IPS-20b (cell line): ENCODE data around the gene ATXN1.

Experiments used
- H3K27ac ChIP-seq: one replicate; pipeline ENCODE4 v1.5.1; 2013; ENCODE audit warnings: low read length
- H3K27me3 ChIP-seq: 2 replicates; pipeline ENCODE4 v1.6.1; 2013; ENCODE audit warnings: mild to moderate bottlenecking, low read length, inconsistent platforms; ENCODE audit not compliant: insufficient read depth
- H3K36me3 ChIP-seq: 2 replicates; pipeline ENCODE4 v1.6.1; 2013; ENCODE audit warnings: low read depth, mild to moderate bottlenecking, inconsistent platforms, low read length, moderate library complexity; ENCODE audit not compliant: insufficient read depth
- H3K4me1 ChIP-seq: 2 replicates; pipeline ENCODE4 v1.6.1; 2013; ENCODE audit warnings: mild to moderate bottlenecking, control low read depth, inconsistent platforms, low read length, moderate library complexity; ENCODE audit not compliant: insufficient read depth
- H3K4me3 ChIP-seq: 2 replicates; pipeline ENCODE4 v1.5.1; 2013; ENCODE audit warnings: mild to moderate bottlenecking, low read length, inconsistent platforms
- H3K9ac ChIP-seq: 2 replicates; pipeline ENCODE4 v1.6.1; 2013; ENCODE audit warnings: low read depth, mild to moderate bottlenecking, inconsistent platforms, low read length, moderate library complexity
- H3K9me3 ChIP-seq: 2 replicates; pipeline ENCODE4 v1.6.1; 2013; ENCODE audit warnings: mild to moderate bottlenecking, low read depth, low read length, inconsistent platforms; ENCODE audit not compliant: insufficient read depth

Gene ATXN1

DNA sequence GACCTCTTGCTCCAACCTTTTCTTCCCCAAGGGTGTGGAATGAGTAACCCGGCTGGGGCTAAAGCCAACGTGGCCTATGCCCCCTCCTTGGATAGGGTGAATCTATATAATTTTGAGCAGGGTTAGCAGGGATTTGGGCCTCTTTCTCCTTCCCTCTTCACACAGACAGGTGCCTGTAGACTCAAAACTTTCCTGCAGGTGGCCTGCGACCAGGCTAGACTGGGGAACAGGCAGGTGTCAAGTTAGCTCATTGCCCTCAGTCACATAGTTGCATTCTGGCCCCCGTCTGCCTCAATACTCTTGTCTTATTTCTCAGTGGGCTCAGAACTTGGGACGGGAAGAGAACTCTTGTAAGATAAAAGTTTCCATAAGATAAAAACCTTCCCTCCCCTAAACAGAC lies 243.0 kb downstream of the ATXN1 start:
- Histone ChIP-seq H3K9me3 (no peaks in the 10 kb centered on the region), H3K27ac (no peak overlapping the region), H3K4me1 (peaks cover 12% of the 10 kb centered on the region; the same call in 1 of the 2 replicates), H3K9ac (no peak overlapping the region), H3K36me3 (no peaks in the 10 kb centered on the region), H3K4me3 (no peak overlapping the region), H3K27me3 (no peaks in the 10 kb centered on the region)

DNA sequence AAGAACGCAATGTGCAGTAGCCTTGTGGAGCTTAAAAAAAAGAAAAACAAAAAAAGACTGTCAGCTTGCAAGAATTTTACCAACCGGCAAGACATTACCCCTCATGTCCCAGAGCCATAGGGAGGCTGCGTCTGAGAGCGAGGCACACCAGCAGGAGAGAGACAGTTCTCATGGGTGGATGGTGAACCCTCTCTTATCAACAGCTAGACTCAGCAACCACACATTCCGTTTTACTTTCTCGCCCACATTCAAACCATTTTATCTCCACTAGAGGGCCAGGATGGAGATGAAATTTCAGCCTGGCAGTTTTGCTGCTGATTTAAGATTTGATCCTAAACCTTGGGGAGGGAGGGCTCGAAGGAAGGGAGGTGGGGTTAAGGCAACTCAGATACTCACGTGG lies 247.0 kb downstream of the ATXN1 start:
- Histone ChIP-seq H3K4me1 (peaks cover 7% of the 10 kb centered on the region), H3K9ac (no peak overlapping the region), H3K27ac (no peak overlapping the region), H3K36me3 (no peaks in the 10 kb centered on the region), H3K9me3 (no peaks in the 10 kb centered on the region), H3K27me3 (no peaks in the 10 kb centered on the region), H3K4me3 (no peak overlapping the region)

GRCh38 chr6:16512544-16513290 lies 248.5 kb downstream of the ATXN1 start:
- Histone ChIP-seq H3K27ac (no peak overlapping the region), H3K9ac (no peak overlapping the region), H3K36me3 (no peaks in the 10 kb centered on the region), H3K4me1 (peaks cover 7% of the 10 kb centered on the region; the same call in 1 of the 2 replicates), H3K9me3 (no peaks in the 10 kb centered on the region), H3K4me3 (no peak overlapping the region), H3K27me3 (no peaks in the 10 kb centered on the region)

DNA sequence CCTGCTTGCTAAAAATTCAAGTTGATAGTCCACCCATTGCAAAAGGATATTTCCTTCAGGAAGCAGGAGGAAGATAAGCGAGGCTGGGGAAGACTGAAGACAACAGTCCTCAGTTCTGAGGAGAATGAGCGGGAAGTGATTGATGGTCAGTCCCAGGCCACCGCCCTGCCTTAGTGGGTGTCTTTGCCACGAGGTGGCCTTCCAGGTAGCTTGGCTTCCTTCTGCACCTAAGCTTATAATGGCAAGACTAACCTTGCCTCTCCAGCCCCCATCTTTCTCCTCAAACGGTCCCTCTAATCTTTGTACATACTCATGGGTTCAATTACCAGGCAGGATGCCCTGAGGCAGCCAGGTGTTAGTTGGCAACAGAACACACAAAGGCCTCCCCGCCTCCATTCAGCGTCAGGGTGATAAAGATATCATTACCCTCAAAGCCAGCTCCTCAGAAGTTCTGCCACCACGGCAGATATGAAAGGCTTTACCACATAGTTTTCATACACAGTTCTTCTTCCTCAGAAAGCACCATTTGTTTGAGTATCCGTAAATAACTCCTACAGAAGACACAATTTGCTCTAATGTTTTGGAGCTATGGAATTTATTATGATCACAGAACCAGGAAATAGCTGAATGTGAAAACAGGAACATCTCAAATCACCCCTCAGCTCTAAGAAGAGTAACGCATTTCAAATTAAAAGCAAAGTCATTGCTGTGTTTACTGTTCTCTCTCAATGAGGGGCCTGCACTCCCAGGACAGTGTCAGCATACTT lies 249.4 kb downstream of the ATXN1 start:
- H3K4me1 ChIP-seq = peaks cover 7% of the 10 kb centered on the region; the same call in 1 of the 2 replicates
- H3K4me3 ChIP-seq = no peak overlapping the region
- no peaks in the 10 kb centered on the region for H3K9me3 ChIP-seq
- H3K27me3 ChIP-seq = no peaks in the 10 kb centered on the region
- no peak overlapping the region for H3K27ac ChIP-seq
- no peak overlapping the region for H3K9ac ChIP-seq
- H3K36me3 ChIP-seq = no peaks in the 10 kb centered on the region

DNA sequence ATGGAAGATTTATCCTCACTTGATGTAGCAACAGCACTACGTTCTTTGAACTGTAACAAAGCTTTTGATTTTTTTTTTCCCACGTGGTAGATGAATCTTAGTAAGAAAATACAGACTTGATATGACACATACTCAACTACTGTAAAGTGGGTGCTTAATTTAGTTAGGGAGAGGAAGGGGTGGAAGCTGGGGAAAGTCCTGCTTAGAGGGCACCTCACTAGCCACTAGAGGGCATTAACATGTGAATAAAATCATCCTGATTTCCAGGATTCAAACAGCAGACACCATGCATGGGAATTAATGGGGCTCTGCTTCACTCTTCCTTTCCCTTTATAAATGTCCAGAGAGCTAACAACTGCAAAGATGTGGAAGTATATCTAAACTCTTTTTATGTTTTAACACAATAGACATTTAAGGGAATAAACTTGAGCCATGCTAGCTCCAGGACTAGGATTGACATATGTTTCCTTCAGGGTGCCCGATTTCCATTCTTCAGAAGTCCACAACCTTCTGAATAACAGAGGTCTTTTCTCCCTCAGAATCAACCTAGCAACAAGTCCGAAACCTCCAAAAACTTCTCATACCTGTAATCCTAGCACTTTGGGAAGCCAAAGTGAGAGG lies 250.1 kb downstream of the ATXN1 start:
- Histone ChIP-seq H3K27ac (no peak overlapping the region), H3K4me3 (no peak overlapping the region), H3K27me3 (no peaks in the 10 kb centered on the region), H3K36me3 (no peaks in the 10 kb centered on the region), H3K9ac (no peak overlapping the region), H3K4me1 (peaks cover 7% of the 10 kb centered on the region; the same call in 1 of the 2 replicates), H3K9me3 (no peaks in the 10 kb centered on the region)

DNA sequence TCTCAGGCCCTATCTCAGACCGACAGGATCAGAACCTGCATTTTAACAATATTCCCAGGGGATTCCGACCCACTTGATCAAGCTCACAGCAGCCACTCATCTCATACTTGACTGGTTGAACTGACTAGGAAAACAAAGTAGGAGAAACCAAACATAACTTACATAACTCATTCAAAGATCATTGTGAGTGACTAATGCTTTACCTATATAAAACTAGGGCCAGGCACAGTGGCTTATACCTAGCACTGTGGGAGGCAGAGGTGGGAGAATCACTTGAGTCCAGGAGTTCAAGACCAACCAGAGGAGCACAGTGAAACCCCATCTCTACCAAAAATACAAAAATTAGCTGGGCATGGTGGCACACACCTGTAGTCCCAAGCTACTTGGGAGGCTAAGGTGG lies 251.0 kb downstream of the ATXN1 start:
- H3K4me1 ChIP-seq = peaks cover 7% of the 10 kb centered on the region; the same call in 1 of the 2 replicates
- no peak overlapping the region for H3K4me3 ChIP-seq
- H3K27me3 ChIP-seq = no peaks in the 10 kb centered on the region
- no peak overlapping the region for H3K9ac ChIP-seq
- no peak overlapping the region for H3K27ac ChIP-seq
- H3K9me3 ChIP-seq = no peaks in the 10 kb centered on the region
- H3K36me3 ChIP-seq = no peaks in the 10 kb centered on the region

GRCh38 chr6:16508959-16509358 lies 252.3 kb downstream of the ATXN1 start:
- no peaks in the 10 kb centered on the region for H3K27me3 ChIP-seq
- H3K36me3 ChIP-seq = no peaks in the 10 kb centered on the region
- H3K4me3 ChIP-seq = no peak overlapping the region
- no peak overlapping the region for H3K9ac ChIP-seq
- no peak overlapping the region for H3K27ac ChIP-seq
- no peaks in the 10 kb centered on the region for H3K9me3 ChIP-seq
- peaks cover 7% of the 10 kb centered on the region; the same call in 1 of the 2 replicates for H3K4me1 ChIP-seq

- H3K4me3 ChIP-seq = no peak overlapping the region
- no peaks in the 10 kb centered on the region for H3K4me1 ChIP-seq
- no peak overlapping the region for H3K9ac ChIP-seq
- no peaks in the 10 kb centered on the region for H3K9me3 ChIP-seq
- no peak overlapping the region for H3K27ac ChIP-seq
- no peaks in the 10 kb centered on the region for H3K36me3 ChIP-seq
- H3K27me3 ChIP-seq = no peaks in the 10 kb centered on the region
Measured at GRCh38 chr6:16505711-16506357, 255.4 kb downstream of the ATXN1 start.

- no peaks in the 10 kb centered on the region for H3K4me1 ChIP-seq
- H3K27ac ChIP-seq = no peak overlapping the region
- no peaks in the 10 kb centered on the region for H3K36me3 ChIP-seq
Measured at GRCh38 chr6:16504609-16505008, 256.7 kb downstream of the ATXN1 start.

DNA sequence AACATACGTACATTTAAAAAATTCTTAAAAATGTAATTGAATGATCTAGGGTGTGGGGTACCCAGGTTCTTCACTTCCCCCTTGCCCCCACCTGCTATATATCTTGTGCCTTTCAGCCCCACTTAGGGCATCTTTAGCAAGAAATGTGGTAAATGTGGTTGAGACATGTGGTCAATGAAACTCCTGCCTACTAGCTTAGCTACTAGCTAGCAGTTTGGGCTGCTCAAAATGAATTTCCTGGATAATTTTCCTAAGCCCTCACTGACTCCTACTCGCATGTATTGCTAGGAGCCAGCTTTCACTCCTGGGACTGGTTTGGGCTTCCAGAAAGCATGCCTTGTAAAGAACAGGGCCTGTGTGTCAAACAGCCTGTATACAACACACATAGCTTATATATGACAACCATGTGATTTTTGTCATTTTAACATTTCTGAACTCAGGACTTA lies 257.3 kb downstream of the ATXN1 start:
- H3K9ac ChIP-seq = no peak overlapping the region
- no peak overlapping the region for H3K27ac ChIP-seq
- H3K36me3 ChIP-seq = no peaks in the 10 kb centered on the region
- no peaks in the 10 kb centered on the region for H3K4me1 ChIP-seq
- no peaks in the 10 kb centered on the region for H3K9me3 ChIP-seq
- no peak overlapping the region for H3K4me3 ChIP-seq
- no peaks in the 10 kb centered on the region for H3K27me3 ChIP-seq

More at GRCh38 chr6:16504609-16505008, 256.7 kb downstream of the ATXN1 start:
- no peak overlapping the region for H3K9ac ChIP-seq
- no peak overlapping the region for H3K4me3 ChIP-seq
- H3K27me3 ChIP-seq = no peaks in the 10 kb centered on the region
- no peaks in the 10 kb centered on the region for H3K9me3 ChIP-seq

DNA sequence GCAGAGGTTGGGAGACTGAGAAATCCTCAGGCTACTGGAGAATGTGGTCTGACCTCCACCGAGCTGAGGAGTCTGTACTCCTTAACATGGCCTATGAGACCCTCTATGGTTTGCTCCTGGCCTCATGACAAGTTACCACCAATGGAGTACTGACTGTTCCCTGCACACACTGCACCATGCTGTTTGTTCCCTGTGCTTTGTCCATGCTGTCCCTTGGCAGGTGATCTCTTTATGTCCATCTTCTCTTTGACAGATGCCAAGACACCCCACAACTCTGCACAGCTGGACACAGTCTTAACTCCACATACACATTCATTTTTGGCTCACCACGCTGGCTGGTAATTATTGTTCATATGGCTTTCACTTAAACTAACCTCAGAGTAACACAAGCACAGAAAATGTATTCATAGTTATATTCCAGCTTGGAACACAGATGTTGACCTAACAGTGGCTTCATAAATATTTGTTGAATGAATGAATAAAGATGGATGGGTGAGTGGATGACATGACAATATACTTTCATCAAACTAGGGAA lies 258.0 kb downstream of the ATXN1 start:
- H3K9me3 ChIP-seq = no peaks in the 10 kb centered on the region
- no peak overlapping the region for H3K4me3 ChIP-seq
- H3K27me3 ChIP-seq = no peaks in the 10 kb centered on the region
- no peak overlapping the region for H3K9ac ChIP-seq
- no peaks in the 10 kb centered on the region for H3K36me3 ChIP-seq
- H3K4me1 ChIP-seq = no peaks in the 10 kb centered on the region
- no peak overlapping the region for H3K27ac ChIP-seq
